ELF-1 (cell line): ENCODE data around the gene PHLPP1.

Experiments used
- DNase-seq: peaks from one replicate; pipeline ENCODE4 v3.0.0-alpha.2; 2016; ENCODE audit warnings: low read depth, low spot score

The PHLPP1 gene

GRCh38 chr18:62938006-62938405, 222.7 kb downstream of the PHLPP1 start:
- no peak for DNase-seq

GRCh38 chr18:62938487-62938886, 223.1 kb downstream of the PHLPP1 start:
- DNase-seq: no peak

GRCh38 chr18:62939433-62939832, 224.1 kb downstream of the PHLPP1 start:
- no peak for DNase-seq

GRCh38 chr18:62939926-62940325, 224.6 kb downstream of the PHLPP1 start:
- DNase-seq: no peak

GRCh38 chr18:62942578-62942977, 227.2 kb downstream of the PHLPP1 start:
- no peak for DNase-seq

- DNase-seq: no peak
Observed at GRCh38 chr18:62944454-62944853, 229.1 kb downstream of the PHLPP1 start.

GRCh38 chr18:62948788-62949187, 233.4 kb downstream of the PHLPP1 start:
- DNase-seq: no peak

GRCh38 chr18:62950246-62950645, 234.9 kb downstream of the PHLPP1 start:
- no peak for DNase-seq

- DNase-seq: no peak
Observed at GRCh38 chr18:62952807-62953206, 237.5 kb downstream of the PHLPP1 start.

- no peak for DNase-seq
Observed at GRCh38 chr18:62953663-62954062, 238.3 kb downstream of the PHLPP1 start.

GRCh38 chr18:62954366-62954765, 239.0 kb downstream of the PHLPP1 start:
- no peak for DNase-seq

GRCh38 chr18:62957885-62958472, 242.6 kb downstream of the PHLPP1 start:
- DNase-seq: peak; percentile 83

GRCh38 chr18:62959481-62959880, 244.1 kb downstream of the PHLPP1 start:
- no peak for DNase-seq

GRCh38 chr18:62963507-62963906, 248.2 kb downstream of the PHLPP1 start:
- no peak for DNase-seq

- DNase-seq: no peak
Observed at GRCh38 chr18:62964432-62964831, 249.1 kb downstream of the PHLPP1 start.

GRCh38 chr18:62967089-62967488, 251.7 kb downstream of the PHLPP1 start:
- DNase-seq: no peak

- DNase-seq: no peak
Observed at GRCh38 chr18:62973689-62974088, 258.3 kb downstream of the PHLPP1 start.

GRCh38 chr18:62974388-62974787, 259.0 kb downstream of the PHLPP1 start:
- no peak for DNase-seq

- DNase-seq: no peak
Observed at GRCh38 chr18:62974928-62975675, 259.8 kb downstream of the PHLPP1 start.

GRCh38 chr18:62975785-62976184, 260.4 kb downstream of the PHLPP1 start:
- no peak for DNase-seq

- DNase-seq: no peak
Observed at GRCh38 chr18:62976227-62976626, 260.9 kb downstream of the PHLPP1 start.

GRCh38 chr18:62977512-62977911, 262.2 kb downstream of the PHLPP1 start:
- no peak for DNase-seq

- no peak for DNase-seq
Observed at GRCh38 chr18:62978251-62979049, 263.1 kb downstream of the PHLPP1 start.
